ENCODE results near the gene ZDHHC20.
"Not testable (repeated sequence)": the region's sequence is repeated elsewhere in the genome, so short reads cannot be mapped to it uniquely, and the experiment has no call there.

ZDHHC20 gene

GRCh38 chr13:21434588-21434987 is 24.5 kb downstream of the ZDHHC20 start:
- DNase-seq, result no peak

- DNase-seq, result no peak
These were observed 29.9 kb downstream of the ZDHHC20 start for GRCh38 chr13:21429211-21429610.

GRCh38 chr13:21427741-21428140 is 31.4 kb downstream of the ZDHHC20 start:
- no peak for DNase-seq

- DNase-seq, result no peak
These were observed 32.9 kb downstream of the ZDHHC20 start for GRCh38 chr13:21426238-21426637.

- DNase-seq, result no peak
These were observed 38.4 kb downstream of the ZDHHC20 start for GRCh38 chr13:21420706-21421105.

GRCh38 chr13:21413013-21413412 is 46.1 kb downstream of the ZDHHC20 start:
- DNase-seq, result no peak

- DNase-seq, result not testable (repeated sequence)
These were observed 48.6 kb downstream of the ZDHHC20 start for GRCh38 chr13:21410453-21410852.

- no peak for DNase-seq
These were observed 53.8 kb downstream of the ZDHHC20 start for GRCh38 chr13:21405309-21405708.

- DNase-seq, result no peak
These were observed 56.4 kb downstream of the ZDHHC20 start for GRCh38 chr13:21402586-21403307.

GRCh38 chr13:21399741-21400140 is 59.4 kb downstream of the ZDHHC20 start:
- no peak for DNase-seq

GRCh38 chr13:21395953-21396352 is 63.1 kb downstream of the ZDHHC20 start:
- no peak for DNase-seq

- no peak for DNase-seq
These were observed 70.0 kb downstream of the ZDHHC20 start for GRCh38 chr13:21389124-21389523.

- no peak for DNase-seq
These were observed 73.4 kb downstream of the ZDHHC20 start for GRCh38 chr13:21385710-21386109.

- DNase-seq, result no peak
These were observed 76.0 kb downstream of the ZDHHC20 start for GRCh38 chr13:21383090-21383489.

- not testable (repeated sequence) for DNase-seq
These were observed 81.8 kb downstream of the ZDHHC20 start for GRCh38 chr13:21376998-21377985.

- DNase-seq, result no peak
These were observed 86.6 kb downstream of the ZDHHC20 start for GRCh38 chr13:21372530-21372929.

- DNase-seq, result no peak
These were observed 88.1 kb downstream of the ZDHHC20 start for GRCh38 chr13:21371011-21371410.

GRCh38 chr13:21365574-21365973 is 93.5 kb downstream of the ZDHHC20 start:
- DNase-seq, result no peak

- no peak for DNase-seq
These were observed 94.2 kb downstream of the ZDHHC20 start for GRCh38 chr13:21364916-21365315.

- no peak for DNase-seq
These were observed 94.7 kb downstream of the ZDHHC20 start for GRCh38 chr13:21364357-21364756.

- DNase-seq, result no peak
These were observed 96.4 kb downstream of the ZDHHC20 start for GRCh38 chr13:21362741-21363140.

GRCh38 chr13:21361706-21362105 is 97.4 kb downstream of the ZDHHC20 start:
- no peak for DNase-seq

GRCh38 chr13:21361123-21361522 is 98.0 kb downstream of the ZDHHC20 start:
- DNase-seq, result no peak

- DNase-seq, result no peak
These were observed 98.6 kb downstream of the ZDHHC20 start for GRCh38 chr13:21360463-21360862.

All from NK-92 treated with Interleukin-12 subunit alpha and Interleukin-12 subunit beta, amount 100 ng/mL, for 24 hours (cell line).